GM19035 (cell line): ENCODE measurements around the gene ACAP1.
A peak's percentile ranks its signal among the peaks of the same experiment; 100 is the strongest.

Experiments used
- ATAC-seq: cut with Tn5 transposase; IDR thresholded peaks from one replicate; pipeline ENCODE4 v1.9.1; 2021; ENCODE audit not compliant: unreplicated experiment

The ACAP1 gene

GRCh38 chr17:7384489-7385081 is 48.3 kb downstream of the ACAP1 start:
- no peak for ATAC-seq

- ATAC-seq: no peak
These were observed 52.5 kb downstream of the ACAP1 start for GRCh38 chr17:7388856-7389255.

- ATAC-seq: no peak
These were observed 53.9 kb downstream of the ACAP1 start for GRCh38 chr17:7389924-7390910.

- no peak for ATAC-seq
These were observed 55.0 kb downstream of the ACAP1 start for GRCh38 chr17:7391307-7391706.

- ATAC-seq: no peak
These were observed 56.6 kb downstream of the ACAP1 start for GRCh38 chr17:7392696-7393612.

GRCh38 chr17:7393613-7394451 is 57.5 kb downstream of the ACAP1 start:
- ATAC-seq: peak; percentile 44

- peak; percentile 81 for ATAC-seq
These were observed 58.3 kb downstream of the ACAP1 start, which contains the start of gene PLSCR3 for GRCh38 chr17:7394452-7395191. Gene PLSCR3 (minus strand): TSS chr17:7394525. CDS start chr17:7394110, 415 bp downstream.

- ATAC-seq: no peak
These were observed 59.8 kb downstream of the ACAP1 start for GRCh38 chr17:7396147-7396546.

GRCh38 chr17:7398612-7399011 is 62.3 kb downstream of the ACAP1 start:
- no peak for ATAC-seq
